IMR-90 (cell line): ENCODE measurements around the gene SCARB1.

Experiments
- BHLHE40 ChIP-seq: fragments of 150-350 bp; IDR thresholded peaks from 2 replicates; pipeline ENCODE4 v1.6.1; 2016; ENCODE audit warnings: mild to moderate bottlenecking, low read depth, low read length
- CEBPB ChIP-seq: IDR thresholded peaks from 2 replicates; pipeline ENCODE4 v1.6.1; 2012; ENCODE audit warnings: low read depth, low read length, improper control_type of control experiment
- CHD1 ChIP-seq: IDR thresholded peaks from 2 replicates; pipeline ENCODE4 v1.6.1; 2012; ENCODE audit warnings: low read depth, low read length, improper control_type of control experiment
- CTCF ChIP-seq: conservative IDR thresholded peaks from 2 replicates; pipeline ENCODE4 v1.5.1; 2012; ENCODE audit warnings: mild to moderate bottlenecking, low read depth, low read length, improper control_type of control experiment
- ELK1 ChIP-seq: fragments of 150-350 bp; IDR thresholded peaks from 2 replicates; pipeline ENCODE4 v1.6.1; 2016; ENCODE audit warnings: low read depth, mild to moderate bottlenecking, low read length, moderate library complexity, borderline replicate concordance
- MAZ ChIP-seq: IDR thresholded peaks from 2 replicates; pipeline ENCODE4 v1.6.1; 2012; ENCODE audit warnings: low read depth, mild to moderate bottlenecking, low read length, improper control_type of control experiment, moderate library complexity, borderline replicate concordance
- POLR2A ChIP-seq: IDR thresholded peaks from 2 replicates; pipeline ENCODE4 v1.6.1; 2012; ENCODE audit warnings: mild to moderate bottlenecking, low read depth, low read length
- RAD21 ChIP-seq: IDR thresholded peaks from 2 replicates; pipeline ENCODE4 v1.6.1; 2012; ENCODE audit warnings: low read length, improper control_type of control experiment
- RCOR1 ChIP-seq: IDR thresholded peaks from 2 replicates; pipeline ENCODE4 v1.6.1; 2012; ENCODE audit warnings: mild to moderate bottlenecking, low read length, improper control_type of control experiment; ENCODE audit not compliant: insufficient replicate concordance

- TF ChIP-seq POLR2A (no peak), CEBPB (no peak), CTCF (no peak), RAD21 (no peak), ELK1 (no peak), MAZ (no peak), BHLHE40 (no peak), CHD1 (no peak), RCOR1 (no peak)
These were observed 127.3 kb downstream of the SCARB1 start for GRCh38 chr12:124736115-124737039.
